HepG2 (cell line): ENCODE measurements around the gene NEMP2. TPM values are rescaled to one million over a fixed set of nuclear protein-coding genes. Genes with fewer than 3 reads are reported as not detected.

Experiments used
- GATAD1 ChIP-seq: IDR thresholded peaks from 2 replicates; pipeline ENCODE4 v1.6.1; 2016; ENCODE audit warnings: missing genetic modification reagents, missing compliant biosample characterization
- GFI1 ChIP-seq: sonication (generic); formaldehyde crosslinking; IDR thresholded peaks from 2 replicates; pipeline ENCODE4 v1.5.0; 2020; ENCODE audit warnings: missing genetic modification reagents, mild to moderate bottlenecking, borderline replicate concordance
- RFXAP ChIP-seq: sonication (generic); formaldehyde crosslinking; IDR thresholded peaks from 2 replicates; pipeline ENCODE4 v1.4.0; 2020; ENCODE audit warnings: missing genetic modification reagents, borderline replicate concordance
- SNAPC2 ChIP-seq: sonication (generic); formaldehyde crosslinking; IDR thresholded peaks from 2 replicates; pipeline ENCODE4 v1.8.1; 2022; ENCODE audit warnings: mild to moderate bottlenecking, missing genetic modification reagents
- ZNF10 ChIP-seq: sonication (generic); formaldehyde crosslinking; IDR thresholded peaks from 2 replicates; pipeline ENCODE4 v1.4.0; 2020; ENCODE audit warnings: mild to moderate bottlenecking, low read depth, missing genetic modification reagents, borderline replicate concordance
- ZNF839 ChIP-seq: sonication (generic); formaldehyde crosslinking; IDR thresholded peaks from 2 replicates; pipeline ENCODE4 v1.4.0; 2020; ENCODE audit warnings: missing genetic modification reagents, mild to moderate bottlenecking, borderline replicate concordance
- polyA plus RNA-seq, 8 experiments: library from polyadenylated mRNA; depleted of rRNA in 3 of 8; stranded (reverse) in 7 of 8; unstranded in 1 of 8; fragments of >200 nt; fragmentation: Illumina TruSeq in 4 of 8; extraction: Trizol in 4 of 8; gene quantifications; 2 replicates each; pipeline versions ENCODE4 v1.2.1 to v1.2.3, GENCODE V29; 2011 to 2016; ENCODE audit warnings: low read depth in 4 of 8, missing spikeins in 1 of 8, mixed read lengths in 1 of 8; ENCODE audit not compliant: insufficient read depth in 1 of 8
- total RNA-seq, 5 experiments: library from RNA; depleted of rRNA; stranded (reverse); fragments of >200 nt; fragmentation: Illumina TruSeq; extraction: Trizol; gene quantifications; 2 replicates each; pipeline ENCODE4 v1.2.3, GENCODE V29; 2016; ENCODE audit warnings: low read depth in 1 of 5
- TF ChIP-seq, protein P1 (sequence below), 2 experiments: fragments of 450-650 bp in 1 of 2; sonication (generic) in 1 of 2; formaldehyde crosslinking in 1 of 2; IDR thresholded peaks; 2 replicates each; pipeline versions ENCODE4 v1.6.1 to v1.8.0; 2016 to 2022; ENCODE audit warnings: antibody characterized with exemption in 1 of 2, mild to moderate bottlenecking in 1 of 2, missing genetic modification reagents in 1 of 2
- TF ChIP-seq, protein P2 (sequence below): sonication (generic); formaldehyde crosslinking; IDR thresholded peaks from one replicate; pipeline ENCODE4 v1.5.1; 2020; ENCODE audit warnings: mild to moderate bottlenecking, missing genetic modification reagents; ENCODE audit errors: not compliant biosample characterization

The NEMP2 gene
- total and polyA plus RNA-seq, 2 of the 13 experiments (the other 11 are each of a cell fraction or from before 2014, with no cell fraction given) = 2.4 to 9.8 TPM

DNA sequence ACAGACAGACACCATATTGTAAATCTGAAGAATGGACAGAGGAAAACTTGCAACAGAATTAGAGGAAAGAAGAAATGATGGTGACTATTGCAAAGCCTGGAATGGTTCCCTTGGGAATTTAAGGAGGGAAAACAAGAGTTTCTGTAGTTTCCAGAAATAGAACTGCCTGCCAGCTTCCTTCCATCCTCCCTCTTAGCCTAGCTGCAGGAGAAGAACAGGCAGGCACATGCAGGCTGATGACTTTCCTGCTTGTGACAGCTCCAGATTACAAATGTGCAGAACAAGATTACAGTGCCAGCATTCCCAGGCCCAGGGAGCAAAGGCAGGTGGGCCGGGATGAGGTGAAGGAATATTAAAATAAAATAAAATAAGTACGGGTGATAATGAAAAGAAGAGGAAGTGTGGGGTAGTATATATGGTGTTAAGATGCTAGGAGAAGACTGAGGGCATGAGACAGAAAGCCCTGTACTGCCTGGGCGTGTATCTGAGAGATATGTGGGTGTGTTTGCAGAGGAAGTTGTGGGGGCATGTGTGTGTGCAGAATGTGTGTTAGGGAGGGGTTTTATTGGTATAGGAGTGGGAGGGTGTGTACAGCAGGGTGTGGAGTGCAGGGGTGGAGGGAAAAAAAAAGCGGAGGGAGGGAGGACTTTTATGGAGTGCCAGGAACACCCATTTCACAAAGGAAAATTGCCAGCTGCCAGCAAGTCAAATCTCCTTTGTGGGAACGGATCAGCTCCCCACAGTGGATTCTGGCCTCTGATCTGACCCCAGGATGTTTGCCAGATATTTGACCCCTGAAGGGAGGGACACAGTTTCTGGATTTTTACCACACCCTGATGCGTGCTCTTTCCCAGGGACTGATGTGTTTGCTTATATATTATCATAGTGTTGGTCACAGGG lies 43.9 kb upstream of the NEMP2 start (continued):
- TF ChIP-seq, protein P1, sequence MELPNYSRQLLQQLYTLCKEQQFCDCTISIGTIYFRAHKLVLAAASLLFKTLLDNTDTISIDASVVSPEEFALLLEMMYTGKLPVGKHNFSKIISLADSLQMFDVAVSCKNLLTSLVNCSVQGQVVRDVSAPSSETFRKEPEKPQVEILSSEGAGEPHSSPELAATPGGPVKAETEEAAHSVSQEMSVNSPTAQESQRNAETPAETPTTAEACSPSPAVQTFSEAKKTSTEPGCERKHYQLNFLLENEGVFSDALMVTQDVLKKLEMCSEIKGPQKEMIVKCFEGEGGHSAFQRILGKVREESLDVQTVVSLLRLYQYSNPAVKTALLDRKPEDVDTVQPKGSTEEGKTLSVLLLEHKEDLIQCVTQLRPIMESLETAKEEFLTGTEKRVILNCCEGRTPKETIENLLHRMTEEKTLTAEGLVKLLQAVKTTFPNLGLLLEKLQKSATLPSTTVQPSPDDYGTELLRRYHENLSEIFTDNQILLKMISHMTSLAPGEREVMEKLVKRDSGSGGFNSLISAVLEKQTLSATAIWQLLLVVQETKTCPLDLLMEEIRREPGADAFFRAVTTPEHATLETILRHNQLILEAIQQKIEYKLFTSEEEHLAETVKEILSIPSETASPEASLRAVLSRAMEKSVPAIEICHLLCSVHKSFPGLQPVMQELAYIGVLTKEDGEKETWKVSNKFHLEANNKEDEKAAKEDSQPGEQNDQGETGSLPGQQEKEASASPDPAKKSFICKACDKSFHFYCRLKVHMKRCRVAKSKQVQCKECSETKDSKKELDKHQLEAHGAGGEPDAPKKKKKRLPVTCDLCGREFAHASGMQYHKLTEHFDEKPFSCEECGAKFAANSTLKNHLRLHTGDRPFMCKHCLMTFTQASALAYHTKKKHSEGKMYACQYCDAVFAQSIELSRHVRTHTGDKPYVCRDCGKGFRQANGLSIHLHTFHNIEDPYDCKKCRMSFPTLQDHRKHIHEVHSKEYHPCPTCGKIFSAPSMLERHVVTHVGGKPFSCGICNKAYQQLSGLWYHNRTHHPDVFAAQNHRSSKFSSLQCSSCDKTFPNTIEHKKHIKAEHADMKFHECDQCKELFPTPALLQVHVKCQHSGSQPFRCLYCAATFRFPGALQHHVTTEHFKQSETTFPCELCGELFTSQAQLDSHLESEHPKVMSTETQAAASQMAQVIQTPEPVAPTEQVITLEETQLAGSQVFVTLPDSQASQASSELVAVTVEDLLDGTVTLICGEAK (IDR thresholded peaks at IDR 0.05) = no peak
- TF ChIP-seq, protein P1 (CRISPR knock-in tag; IDR thresholded peaks at IDR 0.05) = no peak
- TF ChIP-seq GATAD1 (CRISPR knock-in tag) (no peak), SNAPC2 (CRISPR knock-in tag) (no peak), ZNF10 (CRISPR knock-in tag) (no peak), GFI1 (CRISPR knock-in tag) (no peak), RFXAP (CRISPR knock-in tag) (no peak), ZNF839 (CRISPR knock-in tag) (no peak)
- TF ChIP-seq, protein P2, sequence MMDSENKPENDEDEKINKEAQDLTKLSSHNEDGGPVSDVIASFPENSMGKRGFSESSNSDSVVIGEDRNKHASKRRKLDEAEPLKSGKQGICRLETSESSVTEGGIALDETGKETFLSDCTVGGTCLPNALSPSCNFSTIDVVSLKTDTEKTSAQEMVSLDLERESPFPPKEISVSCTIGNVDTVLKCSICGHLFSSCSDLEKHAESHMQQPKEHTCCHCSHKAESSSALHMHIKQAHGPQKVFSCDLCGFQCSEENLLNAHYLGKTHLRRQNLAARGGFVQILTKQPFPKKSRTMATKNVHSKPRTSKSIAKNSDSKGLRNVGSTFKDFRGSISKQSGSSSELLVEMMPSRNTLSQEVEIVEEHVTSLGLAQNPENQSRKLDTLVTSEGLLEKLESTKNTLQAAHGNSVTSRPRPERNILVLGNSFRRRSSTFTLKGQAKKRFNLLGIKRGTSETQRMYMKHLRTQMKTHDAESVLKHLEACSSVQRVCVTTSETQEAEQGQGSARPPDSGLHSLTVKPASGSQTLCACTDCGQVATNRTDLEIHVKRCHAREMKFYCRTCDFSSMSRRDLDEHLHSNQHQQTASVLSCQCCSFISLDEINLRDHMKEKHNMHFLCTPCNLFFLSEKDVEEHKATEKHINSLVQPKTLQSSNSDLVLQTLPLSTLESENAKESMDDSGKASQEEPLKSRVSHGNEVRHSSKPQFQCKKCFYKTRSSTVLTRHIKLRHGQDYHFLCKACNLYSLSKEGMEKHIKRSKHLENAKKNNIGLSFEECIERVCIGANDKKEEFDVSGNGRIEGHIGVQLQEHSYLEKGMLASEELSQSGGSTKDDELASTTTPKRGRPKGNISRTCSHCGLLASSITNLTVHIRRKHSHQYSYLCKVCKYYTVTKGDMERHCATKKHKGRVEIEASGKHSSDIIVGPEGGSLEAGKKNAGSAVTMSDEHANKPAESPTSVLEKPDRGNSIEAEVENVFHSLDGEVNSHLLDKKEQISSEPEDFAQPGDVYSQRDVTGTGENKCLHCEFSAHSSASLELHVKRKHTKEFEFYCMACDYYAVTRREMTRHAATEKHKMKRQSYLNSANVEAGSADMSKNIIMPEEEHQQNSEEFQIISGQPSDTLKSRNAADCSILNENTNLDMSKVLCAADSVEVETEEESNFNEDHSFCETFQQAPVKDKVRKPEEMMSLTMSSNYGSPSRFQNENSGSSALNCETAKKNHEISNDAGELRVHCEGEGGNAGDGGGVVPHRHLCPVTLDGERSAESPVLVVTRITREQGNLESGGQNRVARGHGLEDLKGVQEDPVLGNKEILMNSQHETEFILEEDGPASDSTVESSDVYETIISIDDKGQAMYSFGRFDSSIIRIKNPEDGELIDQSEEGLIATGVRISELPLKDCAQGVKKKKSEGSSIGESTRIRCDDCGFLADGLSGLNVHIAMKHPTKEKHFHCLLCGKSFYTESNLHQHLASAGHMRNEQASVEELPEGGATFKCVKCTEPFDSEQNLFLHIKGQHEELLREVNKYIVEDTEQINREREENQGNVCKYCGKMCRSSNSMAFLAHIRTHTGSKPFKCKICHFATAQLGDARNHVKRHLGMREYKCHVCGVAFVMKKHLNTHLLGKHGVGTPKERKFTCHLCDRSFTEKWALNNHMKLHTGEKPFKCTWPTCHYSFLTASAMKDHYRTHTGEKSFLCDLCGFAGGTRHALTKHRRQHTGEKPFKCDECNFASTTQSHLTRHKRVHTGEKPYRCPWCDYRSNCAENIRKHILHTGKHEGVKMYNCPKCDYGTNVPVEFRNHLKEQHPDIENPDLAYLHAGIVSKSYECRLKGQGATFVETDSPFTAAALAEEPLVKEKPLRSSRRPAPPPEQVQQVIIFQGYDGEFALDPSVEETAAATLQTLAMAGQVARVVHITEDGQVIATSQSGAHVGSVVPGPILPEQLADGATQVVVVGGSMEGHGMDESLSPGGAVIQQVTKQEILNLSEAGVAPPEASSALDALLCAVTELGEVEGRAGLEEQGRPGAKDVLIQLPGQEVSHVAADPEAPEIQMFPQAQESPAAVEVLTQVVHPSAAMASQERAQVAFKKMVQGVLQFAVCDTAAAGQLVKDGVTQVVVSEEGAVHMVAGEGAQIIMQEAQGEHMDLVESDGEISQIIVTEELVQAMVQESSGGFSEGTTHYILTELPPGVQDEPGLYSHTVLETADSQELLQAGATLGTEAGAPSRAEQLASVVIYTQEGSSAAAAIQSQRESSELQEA (CRISPR knock-in tag) = no peak
